Activated gamma-delta T cell treated with Interleukin-2 at 50 U/mL for 16 hours (primary cell): ENCODE data around the gene POC1A.

ENCODE experiments used
- DNase-seq: peaks from one replicate; pipeline ENCODE4 v3.0.0-alpha.2; 2020

POC1A gene

DNA sequence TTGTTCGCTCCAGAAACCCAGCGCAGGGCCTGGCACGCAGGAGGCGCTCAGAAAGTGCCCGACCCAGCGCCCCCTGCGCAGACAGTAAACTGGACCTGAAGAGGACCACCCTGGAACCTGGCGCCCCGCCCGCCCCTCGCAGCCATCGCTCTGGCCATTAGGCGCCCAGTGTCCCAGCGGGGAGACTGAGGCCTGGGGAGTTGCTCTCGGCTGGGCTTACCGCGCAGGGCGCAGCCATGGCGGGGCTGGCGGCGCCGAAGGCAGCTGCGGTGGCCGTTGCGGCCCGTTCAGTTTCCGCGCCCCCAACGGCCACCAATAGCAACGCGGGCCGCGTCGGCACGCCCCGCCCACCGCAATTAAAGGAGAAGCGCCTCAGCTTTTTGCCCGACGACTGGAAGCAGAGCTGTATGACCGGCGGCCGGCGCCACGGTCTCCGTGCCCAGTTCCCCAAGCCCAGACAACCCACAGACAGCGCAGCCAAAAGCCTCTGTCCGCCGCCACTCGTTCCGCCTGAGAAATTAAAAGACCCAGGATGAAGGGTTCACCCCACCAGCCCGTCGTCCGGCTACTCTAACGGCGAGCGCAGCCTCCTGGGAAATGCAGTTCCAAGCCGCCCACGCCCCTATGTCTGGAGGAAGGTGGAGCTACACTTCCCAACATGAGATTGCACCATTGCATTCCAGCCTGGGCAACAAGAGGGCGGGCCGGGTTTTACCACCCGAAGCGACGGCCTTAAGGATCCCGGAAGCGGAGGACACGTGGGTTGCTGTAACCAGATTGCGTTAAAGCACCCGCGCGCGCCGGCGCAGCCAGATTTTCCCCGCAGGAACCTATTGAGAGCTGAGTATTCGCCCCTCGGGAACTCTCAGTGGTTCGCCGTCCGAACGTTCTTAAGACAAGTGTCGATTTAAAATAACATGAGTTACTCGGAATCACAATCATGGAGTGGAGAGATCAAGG, at the start of gene POC1A:
POC1A (minus strand) TSS at position 289 of the 960 bp plus-strand sequence; CDS start at position 238, 51 bp downstream.
- peak; percentile 80 for DNase-seq

DNA sequence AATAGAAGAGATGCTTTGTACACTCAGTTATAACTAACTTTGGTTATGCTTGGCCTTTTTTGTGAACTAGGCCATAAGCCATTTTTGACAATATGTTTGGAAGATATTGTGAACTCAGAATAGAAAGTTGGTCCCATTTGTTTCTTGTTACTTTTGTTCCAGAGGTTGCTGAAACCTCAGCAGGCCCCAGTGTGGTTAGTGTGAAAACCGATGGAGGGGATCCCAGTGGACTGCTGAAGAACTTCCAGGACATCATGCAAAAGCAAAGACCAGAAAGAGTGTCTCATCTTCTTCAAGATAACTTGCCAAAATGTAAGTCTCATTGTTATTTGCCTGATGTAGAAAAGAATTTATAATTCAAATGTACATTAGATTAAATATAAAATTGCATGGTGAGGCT, 49.5 kb upstream of the POC1A start:
- DNase-seq = no peak

DNA sequence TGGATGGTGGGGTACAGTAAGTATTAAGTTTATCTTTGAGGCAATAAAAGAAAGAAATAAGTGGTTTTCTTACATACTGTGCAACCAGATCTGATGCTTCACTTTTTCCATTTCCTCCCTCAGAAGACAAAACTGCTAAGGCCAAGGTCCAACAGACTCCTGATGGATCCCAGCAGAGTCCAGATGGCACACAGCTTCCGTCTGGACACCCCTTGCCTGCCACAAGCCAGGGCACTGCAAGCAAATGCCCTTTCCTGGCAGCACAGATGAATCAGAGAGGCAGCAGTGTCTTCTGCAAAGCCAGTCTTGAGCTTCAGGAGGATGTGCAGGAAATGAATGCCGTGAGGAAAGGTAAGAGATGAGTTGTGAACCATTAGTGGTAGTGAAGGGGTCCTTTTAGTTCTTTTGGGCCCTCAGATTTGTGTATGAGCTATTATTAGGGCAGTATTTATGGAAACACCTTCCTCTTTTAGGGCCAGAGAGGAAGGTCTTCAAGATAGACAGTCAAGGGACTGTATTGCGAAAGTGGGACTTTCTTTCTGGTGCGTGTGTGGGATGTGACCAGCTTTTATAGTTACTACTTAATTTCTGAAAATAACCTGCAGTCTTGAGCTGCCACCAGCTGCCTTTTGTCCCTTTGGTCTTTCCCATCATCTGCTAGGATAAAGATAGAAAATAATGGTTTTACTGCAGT, 48.3 kb upstream of the POC1A start:
- DNase-seq = no peak

DNA sequence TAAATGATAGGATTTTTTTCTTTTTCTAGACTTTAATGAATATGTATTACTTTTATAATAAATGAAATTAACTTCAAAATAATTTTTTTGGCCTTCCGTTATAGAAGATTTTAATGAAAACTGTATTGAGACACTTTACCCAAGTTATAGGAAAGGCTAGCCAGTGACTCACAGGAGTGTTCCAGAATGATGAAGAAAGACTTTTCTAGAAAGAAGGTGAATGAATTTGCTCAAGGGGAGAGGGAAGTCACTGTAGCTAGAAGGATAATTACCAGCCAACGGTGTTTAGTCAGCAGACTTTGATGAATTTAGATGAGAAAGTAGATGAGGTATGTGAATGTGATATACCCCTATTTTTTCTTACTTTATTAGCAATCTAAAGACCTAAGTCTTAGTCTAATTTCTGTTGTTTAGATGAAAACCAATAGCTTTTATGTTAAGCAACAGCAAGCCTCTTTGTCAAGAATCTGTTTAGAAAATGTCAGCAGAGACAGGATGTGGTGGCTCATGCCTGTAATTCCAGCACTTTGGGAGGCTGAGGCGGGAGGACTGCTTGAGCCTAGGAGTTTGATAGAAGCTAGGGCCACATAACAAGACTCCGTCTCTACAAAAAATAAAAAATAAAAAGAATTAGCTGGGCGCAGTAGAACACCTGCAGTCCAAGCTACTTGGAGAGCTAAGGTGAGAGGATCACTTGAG, 46.9 kb upstream of the POC1A start:
- no peak for DNase-seq

DNA sequence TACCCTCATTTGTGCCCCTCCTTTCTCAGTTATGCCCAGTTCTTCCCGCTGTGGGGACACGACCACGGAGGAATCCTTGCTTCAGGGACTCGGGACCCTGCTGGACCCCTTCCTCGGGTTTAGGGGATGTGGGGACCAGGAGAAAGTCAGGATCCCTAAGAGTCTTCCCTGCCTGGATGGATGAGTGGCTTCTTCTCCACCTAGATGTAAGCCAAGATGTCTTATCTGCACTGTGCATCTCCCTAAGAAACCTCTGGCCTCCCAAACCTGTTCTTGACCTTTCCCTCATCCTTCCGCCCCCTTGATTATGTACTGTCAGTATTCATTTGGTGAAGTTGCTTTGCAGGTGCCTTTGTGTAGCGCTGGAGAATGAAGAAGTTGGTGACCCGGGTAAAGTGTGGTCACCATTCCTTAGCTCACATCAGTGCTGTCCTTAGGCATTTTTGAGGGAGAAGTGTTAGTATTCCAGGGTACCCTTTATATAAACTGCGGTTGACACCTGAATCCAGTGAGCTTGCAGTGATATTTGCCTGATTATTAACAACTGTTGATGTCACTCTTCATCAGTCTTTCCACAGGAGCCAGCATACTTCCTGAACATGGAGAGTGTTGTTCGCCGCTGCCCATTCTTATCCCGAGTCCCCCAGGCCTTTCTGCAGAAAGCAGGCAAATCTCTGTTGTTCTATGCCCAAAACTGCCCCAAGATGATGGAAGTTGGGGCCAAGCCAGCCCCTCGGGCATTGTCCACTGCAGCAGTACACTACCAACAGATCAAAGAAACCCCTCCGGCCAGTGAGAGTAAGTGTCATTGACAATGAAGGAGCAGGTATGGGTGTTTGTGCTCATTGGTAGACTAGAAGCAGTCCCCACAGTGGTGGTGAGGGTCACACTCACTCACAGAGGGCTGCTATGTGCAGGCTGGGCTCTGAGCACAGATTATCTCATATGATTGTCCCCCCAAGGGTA, 44.7 kb upstream of the POC1A start:
- DNase-seq = no peak

DNA sequence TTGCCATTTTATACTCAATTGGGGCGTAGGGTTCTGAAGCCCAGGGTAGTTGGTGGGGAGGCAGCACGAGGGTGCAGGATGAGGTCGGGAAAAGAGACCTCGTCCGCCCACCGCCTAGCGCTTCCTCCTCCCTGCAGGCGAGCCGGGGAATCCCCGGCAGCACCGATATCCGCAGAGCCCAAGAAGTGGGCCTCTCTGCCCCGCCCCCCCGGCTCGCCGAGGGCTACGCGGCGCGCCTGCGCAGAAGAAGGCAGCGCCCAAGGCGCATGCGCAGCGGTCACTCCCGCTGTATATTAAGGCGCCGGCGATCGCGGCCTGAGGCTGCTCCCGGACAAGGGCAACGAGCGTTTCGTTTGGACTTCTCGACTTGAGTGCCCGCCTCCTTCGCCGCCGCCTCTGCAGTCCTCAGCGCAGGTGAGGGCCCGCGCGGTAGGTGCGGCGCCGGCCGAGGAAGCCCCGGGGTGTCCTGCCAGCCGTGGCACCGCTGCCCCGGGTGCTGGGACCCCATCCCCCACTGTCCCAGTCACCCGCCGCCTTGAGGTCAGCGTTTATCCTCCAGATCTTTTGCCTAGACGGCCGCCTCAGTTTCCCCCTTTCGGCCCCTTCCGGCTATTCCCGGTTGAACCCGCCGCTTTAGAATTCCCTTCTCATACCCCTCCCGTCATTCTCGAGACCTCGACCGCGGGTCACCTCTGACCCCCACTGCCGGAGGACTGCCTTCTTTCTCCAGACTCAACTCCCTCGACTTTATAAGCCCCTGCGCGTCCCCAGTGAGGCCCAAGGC, 43.8 kb upstream of the POC1A start, which contains the start of gene ALAS1:
ALAS1 (plus strand) TSS at position 319 of the 784 bp plus-strand sequence. CDS start 1,082 bp downstream, outside the sequence.
- peak; percentile 93 for DNase-seq

DNA sequence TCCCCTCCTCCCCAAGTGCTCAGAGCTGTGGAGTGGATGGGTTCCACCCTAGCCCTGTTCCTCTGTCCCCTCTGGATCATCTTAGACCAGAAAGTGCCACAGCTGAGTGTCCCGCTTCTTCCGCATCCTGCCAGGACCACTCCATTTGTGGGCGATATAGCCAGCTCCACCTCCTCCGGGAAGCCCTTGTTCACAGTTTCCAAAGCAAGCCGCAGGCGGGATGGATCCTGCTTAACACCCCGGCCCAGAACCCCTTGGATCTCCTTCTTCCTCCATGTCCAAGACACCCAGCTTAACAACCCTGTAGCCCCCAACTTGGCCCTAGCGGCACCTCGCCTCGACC, 43.2 kb upstream of the POC1A start:
- DNase-seq = no peak

DNA sequence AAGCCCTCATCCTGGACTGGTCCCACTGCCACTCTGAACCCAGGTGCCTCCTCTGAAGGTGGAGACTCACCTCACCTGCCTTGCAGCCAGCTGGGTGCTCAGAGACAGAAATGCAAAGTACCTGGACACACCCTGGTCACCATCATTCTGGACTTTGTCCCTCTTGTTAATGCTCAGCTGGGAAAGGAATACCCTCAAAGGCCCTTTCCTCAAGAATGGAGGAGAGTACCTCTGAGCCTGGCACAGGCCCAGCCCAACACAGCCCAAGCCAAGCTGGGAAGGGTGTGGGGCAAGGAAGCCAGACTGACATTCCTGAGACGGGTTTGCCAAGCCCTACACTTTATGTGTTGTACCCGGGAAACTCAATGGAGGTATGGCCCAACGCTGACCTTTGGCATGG, 42.8 kb upstream of the POC1A start:
- DNase-seq = no peak

DNA sequence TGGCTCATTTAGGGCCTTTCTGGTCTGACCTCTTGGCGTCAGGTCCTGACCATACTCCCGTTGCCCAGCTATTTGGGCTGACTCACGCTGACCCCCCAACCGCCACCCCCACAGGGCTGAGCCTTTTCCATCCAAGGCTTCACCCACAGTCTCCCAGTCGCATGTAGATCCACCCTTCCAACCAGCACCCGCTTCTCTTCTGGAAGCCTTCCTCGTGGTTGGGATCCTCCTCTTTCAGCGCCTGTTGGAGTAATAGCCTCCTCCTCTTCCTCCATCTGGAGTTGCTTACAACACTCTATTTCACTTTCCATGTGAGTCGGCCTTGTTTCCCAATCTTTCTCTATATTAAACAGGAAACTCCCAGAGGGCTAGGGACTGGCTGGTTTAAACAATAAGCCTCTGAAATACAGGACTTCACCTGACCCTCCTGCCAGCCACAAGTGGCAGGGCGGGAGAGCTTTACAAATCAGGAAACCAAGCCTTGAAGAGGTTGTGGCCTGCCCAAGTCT, 41.7 kb upstream of the POC1A start:
- DNase-seq = no peak

DNA sequence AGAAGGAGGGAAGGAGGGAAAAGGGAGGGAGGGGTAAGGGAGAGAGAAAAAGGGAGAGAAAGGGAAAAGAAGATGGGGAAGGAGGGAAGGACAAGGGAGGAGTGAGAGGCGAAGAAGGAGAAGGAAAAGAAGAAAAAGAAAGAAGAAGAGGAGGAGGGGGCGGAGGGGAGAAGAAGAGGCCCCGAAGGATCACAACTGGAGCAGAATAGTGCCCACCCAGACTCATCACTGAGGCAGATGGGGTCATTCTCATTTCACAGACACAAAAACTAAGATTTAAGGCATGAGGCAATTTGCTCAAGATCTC, 41.0 kb upstream of the POC1A start:
- no peak for DNase-seq

DNA sequence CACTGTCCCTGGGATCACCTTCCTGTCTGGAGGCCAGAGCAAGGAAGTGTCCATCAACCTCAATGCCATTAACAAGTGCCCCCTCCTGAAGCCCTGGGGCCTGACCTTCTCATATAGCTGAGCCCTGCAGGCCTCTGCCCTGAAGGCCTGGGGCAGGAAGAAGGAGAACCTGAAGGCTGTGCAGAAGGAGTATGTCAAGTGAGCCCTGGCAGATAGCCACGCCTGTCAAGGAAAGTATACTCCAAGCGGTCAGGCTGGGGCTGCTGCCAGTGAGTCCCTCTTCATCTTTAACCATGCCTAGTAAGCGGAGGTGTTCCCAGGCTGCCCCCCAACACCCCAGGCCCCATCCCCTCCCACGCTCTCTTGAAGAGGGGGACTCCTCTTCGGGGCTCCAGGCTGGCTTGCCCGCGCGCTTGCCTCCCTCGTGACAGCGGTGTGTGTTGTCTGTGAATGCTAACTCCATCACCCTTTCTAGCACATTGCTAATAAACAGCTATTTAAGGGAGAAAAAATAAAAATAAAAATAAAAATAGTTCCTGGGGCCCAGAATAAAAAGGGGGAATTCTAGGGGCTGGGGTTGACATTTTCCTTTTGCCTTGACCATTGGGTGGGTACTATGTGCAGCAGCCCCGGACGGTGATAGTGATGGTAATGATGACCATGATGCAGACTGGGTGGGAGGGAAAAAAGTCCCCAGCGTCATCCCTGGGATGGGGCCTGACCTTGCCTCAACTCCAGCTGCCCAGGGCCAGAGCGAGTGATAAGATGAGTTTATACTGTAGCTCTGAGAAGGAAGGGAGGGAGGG, 40.5 kb upstream of the POC1A start:
- DNase-seq = no peak

DNA sequence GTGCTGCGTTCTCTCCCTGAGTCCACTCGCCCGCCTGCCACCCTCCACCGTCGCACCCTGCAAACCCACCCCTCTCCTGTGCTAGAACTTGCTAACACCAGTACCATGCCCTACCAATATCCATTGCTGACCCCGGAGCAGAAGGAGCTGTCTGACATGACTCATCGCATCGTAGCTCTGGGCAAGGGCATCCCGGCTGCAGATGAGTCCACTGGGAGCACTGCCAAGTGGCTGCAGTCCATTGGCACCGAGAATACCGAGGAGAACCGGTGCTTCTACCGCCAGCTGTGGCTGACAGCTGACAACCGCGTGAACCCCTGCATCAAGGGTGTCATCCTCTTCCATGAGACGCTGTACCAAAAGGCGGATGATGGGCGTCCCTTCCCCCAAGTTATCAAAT, 38.8 kb upstream of the POC1A start:
- DNase-seq = no peak

DNA sequence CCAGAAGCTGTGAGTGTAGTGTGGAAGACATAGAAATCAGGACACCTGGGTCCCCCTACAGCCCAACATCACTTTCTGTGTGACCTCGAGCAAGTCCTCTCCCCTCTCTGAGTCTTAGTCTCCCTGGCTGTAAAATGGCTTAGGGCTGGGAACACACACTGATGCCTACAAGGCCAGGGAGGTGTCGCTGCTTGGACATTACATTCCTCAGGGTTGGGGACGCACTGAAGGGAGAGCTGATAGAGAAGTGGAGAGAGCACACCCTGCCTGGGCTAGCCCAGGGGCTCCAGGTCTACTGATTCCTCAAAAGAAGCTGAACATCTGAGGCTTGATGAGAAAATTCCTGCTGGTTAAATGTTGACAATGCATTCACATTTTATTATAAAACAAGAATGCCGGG, 37.4 kb upstream of the POC1A start:
- no peak for DNase-seq

DNA sequence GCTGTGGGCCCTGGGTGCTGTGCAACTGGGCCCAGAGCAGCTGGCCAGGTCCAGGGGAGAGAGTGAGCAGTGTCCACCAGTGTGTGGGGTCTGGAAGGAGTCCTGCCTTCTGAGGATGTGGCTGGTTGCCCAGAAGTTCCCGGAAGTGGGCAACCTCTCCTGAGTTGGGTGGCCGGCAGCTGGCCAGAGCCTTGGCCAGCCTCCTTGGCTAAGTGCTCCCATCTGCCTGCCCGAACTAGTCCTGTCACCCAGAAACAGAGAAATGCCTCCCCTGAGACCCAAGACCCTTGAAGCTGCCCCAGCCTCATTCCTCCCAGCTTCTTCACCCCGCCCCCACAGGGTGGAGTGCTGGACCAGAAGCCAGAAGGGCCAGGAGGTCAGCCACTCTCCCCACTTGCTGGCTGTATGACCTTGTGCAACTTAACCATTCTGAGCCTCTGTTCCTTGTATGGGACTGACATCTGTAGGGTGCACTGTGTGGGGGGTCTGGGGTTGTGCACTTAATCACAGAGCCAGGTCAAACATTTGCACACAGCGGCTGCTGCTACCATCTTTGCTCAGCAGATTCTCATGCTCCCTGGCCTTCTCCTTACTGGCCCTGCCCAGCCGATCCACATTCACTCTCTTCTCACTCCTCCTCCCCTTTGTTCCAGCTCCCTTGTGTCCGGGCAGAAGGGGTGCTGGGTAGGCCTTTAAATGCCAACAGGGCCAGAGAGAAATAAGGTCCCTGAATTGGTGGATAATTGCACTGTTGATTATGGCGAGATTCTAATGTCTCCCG, 36.3 kb upstream of the POC1A start:
- no peak for DNase-seq

DNA sequence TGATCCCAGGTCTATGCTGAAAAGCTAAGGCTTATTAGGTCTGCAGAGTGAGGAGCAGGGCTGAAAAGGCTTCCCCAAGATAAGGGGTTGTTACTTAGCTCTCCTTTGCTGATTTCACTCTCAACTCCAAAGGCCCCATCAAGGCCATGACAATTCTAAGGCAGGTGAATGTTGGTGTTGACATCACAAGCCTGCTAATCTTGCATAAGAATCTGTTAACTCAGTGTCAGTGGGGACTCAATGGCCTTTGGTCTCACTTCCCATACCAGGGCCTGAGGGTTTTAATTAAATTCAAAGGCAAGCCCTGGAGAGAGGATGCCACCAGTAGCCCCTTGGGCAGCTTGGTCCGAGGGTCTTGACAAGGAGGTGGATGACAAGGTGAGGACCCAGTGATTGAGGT, 34.3 kb upstream of the POC1A start:
- no peak for DNase-seq

DNA sequence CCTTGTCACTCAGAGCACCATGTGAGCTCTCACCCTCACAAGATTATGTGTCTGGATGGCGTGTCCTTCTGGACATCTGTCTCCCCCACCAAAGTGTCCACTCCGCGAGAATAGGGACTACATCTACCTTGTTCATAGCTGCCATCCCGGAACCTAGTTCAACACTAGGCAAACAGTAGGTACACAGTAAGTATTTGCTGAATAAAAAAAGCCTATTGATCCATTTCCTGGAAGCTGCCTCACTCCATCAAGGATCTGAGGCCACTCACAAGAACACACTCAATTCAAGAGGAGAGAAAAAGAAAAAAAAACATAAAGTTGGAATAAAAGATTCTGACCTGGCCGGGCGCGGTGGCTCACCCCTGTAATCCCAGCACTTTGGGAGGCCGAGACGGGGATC, 32.5 kb upstream of the POC1A start:
- no peak for DNase-seq

DNA sequence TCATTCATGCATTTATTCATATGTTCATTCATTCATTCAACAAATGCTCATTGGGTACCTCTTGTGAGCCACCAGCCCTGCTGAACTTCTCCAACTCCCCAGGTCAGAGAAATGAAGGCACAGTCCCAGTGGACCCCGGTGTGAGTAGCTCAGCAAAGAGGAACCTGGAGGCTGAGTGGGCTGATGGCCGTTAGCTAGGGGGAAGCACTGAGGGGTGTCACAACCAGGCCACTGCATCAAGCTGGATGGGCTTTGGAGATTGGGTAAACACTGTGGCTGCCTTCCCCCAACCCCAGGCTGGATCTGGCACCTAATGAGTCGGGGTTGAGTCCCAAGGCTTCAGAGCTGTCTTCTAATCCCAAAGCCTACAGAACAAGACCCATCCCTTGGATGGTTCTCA, 31.6 kb upstream of the POC1A start:
- DNase-seq = no peak

DNA sequence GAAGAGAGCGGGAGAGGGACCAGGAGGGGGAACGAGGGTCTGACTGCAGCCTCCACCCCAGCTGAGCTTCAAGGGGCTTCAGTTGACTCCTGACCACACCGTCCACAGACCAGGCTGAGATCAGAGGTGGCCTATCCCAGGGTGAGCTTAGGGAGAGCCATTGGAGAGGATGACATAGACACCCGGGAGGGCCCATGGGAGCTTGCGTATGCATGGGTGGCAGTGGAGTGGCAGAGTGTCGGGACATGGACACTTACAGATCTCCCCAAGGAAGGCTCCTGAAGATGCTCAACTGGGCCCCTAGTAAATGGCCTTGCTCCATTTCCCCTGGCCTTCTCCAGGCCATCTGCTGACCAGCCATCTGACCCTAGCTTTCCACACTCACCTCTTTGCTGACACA, 31.1 kb upstream of the POC1A start:
- DNase-seq = no peak

DNA sequence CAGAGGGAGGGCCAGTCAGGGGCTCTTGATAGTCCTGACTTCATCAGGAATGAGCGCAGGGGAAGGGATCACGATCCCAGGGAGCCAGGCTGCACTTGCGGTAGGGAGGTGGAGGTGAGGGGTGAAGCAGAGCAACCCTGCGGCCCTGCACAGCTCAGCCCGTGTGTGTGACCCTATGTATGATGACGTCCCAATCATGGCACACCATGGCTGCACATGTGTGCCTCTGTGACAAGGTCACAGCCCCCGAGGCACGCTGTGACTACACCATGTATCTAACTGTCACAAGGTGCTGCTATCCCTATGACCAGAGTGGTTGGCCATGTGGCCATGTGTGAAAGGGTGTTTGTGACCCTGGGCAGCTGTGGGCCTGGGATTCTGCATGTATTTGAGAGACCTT, 30.5 kb upstream of the POC1A start:
- DNase-seq = no peak
